Psoas muscle (tissue), 8 donors: ENCODE measurements around the gene GDPD3. TPM values are rescaled to one million over a fixed set of nuclear protein-coding genes. Genes with fewer than 3 reads are reported as not detected.
"Not testable (repeated sequence)": the region's sequence is repeated elsewhere in the genome, so short reads cannot be mapped to it uniquely, and the experiment has no call there.

Experiments
- ATAC-seq, 4 donors: fragments of 200-7000 bp; cut with Tn5 transposase; one replicate each; pipeline ENCODE4 v1.9.1; 2020; ENCODE audit warnings: moderate library complexity in 3 of 4, mild to moderate bottlenecking in 2 of 4
- DNase-seq, 2 donors: peaks; one replicate each; pipeline ENCODE4 v3.0.0-alpha.2; 2020
- H3K27ac ChIP-seq: fragments of 200-600 bp; one replicate; pipeline ENCODE4 v1.8.0; 2022
- H3K27me3 ChIP-seq, 3 donors: fragments of 200-600 bp in 1 of 3; one replicate each; pipeline versions ENCODE4 v1.6.1 to v1.8.0; 2013 to 2022; ENCODE audit warnings: low read length in 2 of 3, mild to moderate bottlenecking in 2 of 3, moderate library complexity in 1 of 3; ENCODE audit not compliant: insufficient read depth in 3 of 3
- H3K36me3 ChIP-seq, 2 donors: fragments of 200-600 bp in 1 of 2; one replicate each; pipeline versions ENCODE4 v1.6.1 to v1.8.0; 2013 to 2022; ENCODE audit warnings: low read depth in 1 of 2, mild to moderate bottlenecking in 1 of 2, moderate library complexity in 1 of 2; ENCODE audit not compliant: insufficient read depth in 1 of 2
- H3K4me1 ChIP-seq: fragments of 200-600 bp; one replicate; pipeline ENCODE4 v1.8.0; 2022
- H3K4me3 ChIP-seq: fragments of 200-600 bp; one replicate; pipeline ENCODE4 v1.8.0; 2022; ENCODE audit warnings: mild to moderate bottlenecking
- H3K9me3 ChIP-seq: fragments of 200-600 bp; one replicate; pipeline ENCODE4 v1.8.0; 2022
- CTCF ChIP-seq: fragments of 200-600 bp; IDR thresholded peaks from one replicate; pipeline ENCODE4 v1.8.0; 2022; ENCODE audit warnings: antibody characterized with exemption
- WGBS, 3 donors: extraction: QIAGEN DNeasy Blood & Tissue Kit; methylation state at CpG; one replicate each; pipeline versions ENCODE4 v1.1.6 to v1.1.7; 2013; 5-methylcytosine and 5-hydroxymethylcytosine counted together
- intact Hi-C, 2 donors: fragments of 100-400 bp; cut with DNase I; formaldehyde crosslinking; loops; one replicate each; pipeline versions ENCODE4 v1.11.0 to v1.14.2; 2022
- polyA plus RNA-seq, 3 donors: library from polyadenylated mRNA; stranded (reverse); fragments of 200-250 nt; gene quantifications; one replicate each; pipeline ENCODE4 v1.2.3, GENCODE V29; 2013
- total RNA-seq, 4 donors: library from RNA; stranded (reverse); fragmentation: NEBNext Ultra II Directional in 2 of 4; extraction: Animal tissue kit (Norgen Biotek cat#: 25700) in 2 of 4; gene quantifications; one replicate each; pipeline versions ENCODE4 v1.2.1 to v1.2.4, GENCODE V29; 2021 to 2023
- donor health status: healthy with polysubstance abuse.
- donor health status: DM: no; HTN: no; CAD: no; lungs with moderate emphysema.
- donor health status: Bipolar disorder and iron deficiency.
- donor health status: healthy.
- donor health status: DM: yes; HTN: yes; CAD: no.
- donor health status: DM: no; HTN: no; CAD: no.
- donor health status: DM: no; HTN: no; CAD: no.
- donor health status: DM: yes; HTN: yes; CAD: no.

The GDPD3 gene
- total and polyA plus RNA-seq, 7 donors, result 0.48 to 3.1 (median 0.89) TPM

GRCh38 chr16:30131869-30132475 is 18.6 kb upstream of the GDPD3 start:
- H3K36me3 ChIP-seq, result no peaks in the 10 kb centered on the region
- DNase-seq (no peak), ATAC-seq (no peak)
- intact Hi-C loops, result no loop called here
- no peak for TF ChIP-seq CTCF
- no peak overlapping the region for H3K4me3 ChIP-seq
- no peaks in the 10 kb centered on the region for H3K27me3 ChIP-seq
- H3K27ac ChIP-seq, result no peak overlapping the region
- WGBS, 3 donors, result 45 to 51% (median 45%) methylated on average over 4 of the region's 4 CpGs
- H3K9me3 ChIP-seq, result no peaks in the 10 kb centered on the region
- no peaks in the 10 kb centered on the region for H3K4me1 ChIP-seq

- 84 to 89% (median 88%) methylated on average over 1 of the region's 1 CpG for WGBS, 3 donors
- no peaks in the 10 kb centered on the region for H3K9me3 ChIP-seq
- H3K36me3 ChIP-seq, result no peaks in the 10 kb centered on the region
- intact Hi-C loops, result loop anchor here in 1 of 2 donors (10.0 kb wide), 1 partner anchor 63 kb away; the partner anchor contains the start of gene ALDOA
- ATAC-seq (no peak), DNase-seq (no peak)
- peaks cover 9% of the 10 kb centered on the region for H3K4me1 ChIP-seq
- no peak overlapping the region for H3K4me3 ChIP-seq
- H3K27me3 ChIP-seq, result no peaks in the 10 kb centered on the region
- no peak for TF ChIP-seq CTCF
- H3K27ac ChIP-seq, result no peak overlapping the region
These were observed 14.7 kb upstream of the GDPD3 start for GRCh38 chr16:30127993-30128392.

- not testable (repeated sequence) for ATAC-seq, H3K4me3 ChIP-seq, DNase-seq, H3K9me3 ChIP-seq, H3K27ac ChIP-seq, H3K27me3 ChIP-seq, H3K36me3 ChIP-seq
- peaks cover 19% of the 10 kb centered on the region for H3K4me1 ChIP-seq
- WGBS, 3 donors, result 90 to 94% (median 94%) methylated on average over 9 of the region's 9 CpGs
- intact Hi-C loops, result loop anchor here in 1 of 2 donors (10.0 kb wide), 1 partner anchor 61 kb away; the partner anchor contains the start of gene ALDOA
These were observed 12.4 kb upstream of the GDPD3 start for GRCh38 chr16:30125690-30126089.

- Histone ChIP-seq H3K36me3 (peaks cover 0 to 13% of the 10 kb centered on the region in 2 donors), H3K4me1 (peaks cover 19% of the 10 kb centered on the region), H3K9me3 (no peaks in the 10 kb centered on the region), H3K27ac (no peak overlapping the region), H3K4me3 (no peak overlapping the region), H3K27me3 (no peaks in the 10 kb centered on the region)
- DNase-seq (no peak), ATAC-seq (no peak)
- WGBS, 3 donors, result 90 to 95% (median 92%) methylated on average over 4 of the region's 4 CpGs
- intact Hi-C loops, result loop anchor here (5.0 to 10.0 kb wide), 2 partner anchors 57 to 60 kb away; partner anchors contain the start of genes ALDOA (in 1 of the 2) and CORO1A (in 1 of the 2)
- TF ChIP-seq CTCF, result no peak
These were observed 11.6 kb upstream of the GDPD3 start for GRCh38 chr16:30124985-30125379.

GRCh38 chr16:30122604-30123160 is 9.3 kb upstream of the GDPD3 start:
- no peaks in the 10 kb centered on the region for H3K27me3 ChIP-seq
- H3K36me3 ChIP-seq, result peaks cover 0 to 34% of the 10 kb centered on the region in 2 donors
- peaks cover 19% of the 10 kb centered on the region for H3K4me1 ChIP-seq
- peak overlapping the region; percentile 97 for H3K27ac ChIP-seq
- no peak for TF ChIP-seq CTCF
- intact Hi-C loops, result loop anchor here (2.0 to 10.0 kb wide), 3 partner anchors 26 to 60 kb away; partner anchors contain the start of genes ALDOA (in 1 of the 2), CORO1A (in 1 of the 2) and YPEL3 (in 1 of the 2)
- 3 to 6% (median 3%) methylated on average over 32 to 42 of the region's 42 CpGs for WGBS, 3 donors
- peak; percentile 5 to 38 (median 9) for ATAC-seq
- peak overlapping the region; percentile 86 for H3K4me3 ChIP-seq
- no peaks in the 10 kb centered on the region for H3K9me3 ChIP-seq
- DNase-seq, result peak in 1 of 2 donors; percentile 25
